Activated CD8-positive, alpha-beta memory T cell treated with anti-CD3 and anti-CD28 coated beads, Interleukin-2, amount 50 U/mL, for 24 hours (primary cell): ENCODE data around the gene ADARB2.

ENCODE experiments used
- DNase-seq: peaks from one replicate; pipeline ENCODE4 v3.0.0-alpha.2; 2020; ENCODE audit errors: extremely low read depth

Gene ADARB2

GRCh38 chr10:1571587-1572237, 165.6 kb downstream of the ADARB2 start:
- DNase-seq, result no peak

DNA sequence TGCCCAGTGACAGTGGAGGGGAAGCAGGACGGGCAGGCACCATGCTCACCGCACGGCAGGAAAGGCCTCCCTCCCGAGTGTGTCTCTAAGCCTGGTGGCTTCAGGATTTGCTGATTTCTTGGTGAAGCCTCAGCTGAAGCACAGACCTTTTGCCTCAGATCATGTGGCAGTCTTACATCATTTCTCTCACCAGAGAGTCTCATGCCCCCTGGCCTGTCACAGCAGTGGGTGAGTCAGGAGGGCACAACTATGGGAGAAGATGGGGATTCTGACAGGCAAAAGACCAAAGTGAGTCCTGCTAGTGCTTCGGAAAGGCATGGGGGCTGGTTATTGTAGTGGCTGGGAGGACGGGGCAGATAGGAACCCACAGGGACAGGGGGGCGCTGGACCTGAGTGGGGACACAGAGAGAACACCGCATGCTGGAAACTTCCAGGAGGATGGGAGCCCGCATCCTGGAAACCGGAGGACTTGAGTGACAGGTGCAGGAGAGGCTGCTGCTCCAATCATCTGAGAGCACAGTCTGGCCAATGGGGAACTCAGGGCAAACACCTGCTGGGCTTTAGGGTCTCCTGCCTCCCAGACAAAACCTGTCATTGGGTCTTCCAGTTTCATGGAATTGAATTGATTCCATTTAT, 166.8 kb downstream of the ADARB2 start:
- DNase-seq, result no peak

- DNase-seq, result no peak
Measured at GRCh38 chr10:1569208-1569607, 168.1 kb downstream of the ADARB2 start.

GRCh38 chr10:1567742-1568495, 169.4 kb downstream of the ADARB2 start:
- DNase-seq, result no peak

DNA sequence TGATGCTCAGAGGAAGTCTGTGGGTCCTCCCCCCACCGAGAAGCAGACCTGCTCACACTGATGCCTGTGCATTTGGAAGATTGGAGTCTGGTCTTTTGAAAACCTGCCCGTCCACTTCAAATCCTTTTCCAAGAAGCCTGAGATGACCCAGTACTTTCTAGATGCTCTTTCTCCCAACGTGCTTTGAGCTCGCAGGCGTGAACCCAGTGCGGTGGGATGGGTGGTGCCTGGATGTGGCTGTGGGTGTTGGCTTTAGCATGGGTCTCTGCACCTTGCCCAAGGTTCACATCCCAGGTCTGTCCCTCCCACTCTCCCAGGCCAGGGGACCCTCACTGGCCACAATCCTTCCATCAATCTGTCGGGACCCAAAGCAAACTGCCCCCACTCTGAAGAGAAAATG, 170.2 kb downstream of the ADARB2 start:
- no peak for DNase-seq

DNA sequence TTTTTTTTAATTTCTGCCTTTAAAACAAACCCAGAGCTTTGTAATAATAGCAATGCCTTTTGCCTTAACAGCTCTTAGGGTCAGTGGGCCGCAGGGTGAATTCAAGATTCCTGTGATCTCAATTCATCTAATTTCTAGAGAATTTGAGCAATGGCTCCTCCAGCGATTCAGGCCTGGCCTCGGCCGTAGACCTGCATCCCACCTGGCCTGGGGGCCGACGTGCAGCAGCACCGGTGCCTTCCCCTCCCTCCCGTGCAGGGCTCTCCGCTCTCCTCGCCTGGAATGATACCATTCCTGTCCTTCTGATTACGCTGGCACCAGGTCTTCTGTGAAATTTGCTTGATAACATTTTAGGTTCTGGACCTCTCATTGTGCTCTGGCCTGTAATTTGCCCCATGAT, 172.5 kb downstream of the ADARB2 start:
- DNase-seq, result no peak

GRCh38 chr10:1563028-1563427, 174.3 kb downstream of the ADARB2 start:
- no peak for DNase-seq

DNA sequence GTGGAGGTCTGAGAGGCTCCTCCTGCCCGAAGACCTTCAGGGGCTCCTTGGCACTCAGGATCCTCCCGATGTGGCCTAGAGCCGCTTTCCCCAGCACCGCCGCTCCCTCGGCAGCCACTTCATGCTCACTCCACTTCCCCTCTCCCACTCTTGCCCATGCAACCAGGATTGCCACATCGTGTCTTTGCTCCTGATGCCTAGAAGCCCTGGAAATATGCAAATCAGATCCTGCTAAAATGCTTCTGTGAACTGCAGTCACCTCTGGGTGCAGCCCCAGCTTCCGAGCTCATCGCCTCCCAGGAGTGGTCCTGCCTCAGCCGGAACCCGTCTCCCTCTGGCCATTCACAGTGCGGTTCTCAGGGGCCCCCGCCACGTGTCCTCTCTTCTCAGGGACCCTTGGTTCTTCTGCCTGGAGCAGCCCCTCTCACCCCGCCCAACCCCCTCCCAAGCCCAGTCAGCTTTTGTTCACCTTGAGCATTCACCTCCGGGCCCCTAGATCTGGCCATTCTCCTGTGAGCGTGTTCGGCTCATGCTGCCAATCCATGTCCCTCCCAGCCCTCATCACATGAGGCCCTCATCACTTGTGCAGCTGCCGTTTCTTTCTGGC, 175.5 kb downstream of the ADARB2 start:
- DNase-seq, result no peak

DNA sequence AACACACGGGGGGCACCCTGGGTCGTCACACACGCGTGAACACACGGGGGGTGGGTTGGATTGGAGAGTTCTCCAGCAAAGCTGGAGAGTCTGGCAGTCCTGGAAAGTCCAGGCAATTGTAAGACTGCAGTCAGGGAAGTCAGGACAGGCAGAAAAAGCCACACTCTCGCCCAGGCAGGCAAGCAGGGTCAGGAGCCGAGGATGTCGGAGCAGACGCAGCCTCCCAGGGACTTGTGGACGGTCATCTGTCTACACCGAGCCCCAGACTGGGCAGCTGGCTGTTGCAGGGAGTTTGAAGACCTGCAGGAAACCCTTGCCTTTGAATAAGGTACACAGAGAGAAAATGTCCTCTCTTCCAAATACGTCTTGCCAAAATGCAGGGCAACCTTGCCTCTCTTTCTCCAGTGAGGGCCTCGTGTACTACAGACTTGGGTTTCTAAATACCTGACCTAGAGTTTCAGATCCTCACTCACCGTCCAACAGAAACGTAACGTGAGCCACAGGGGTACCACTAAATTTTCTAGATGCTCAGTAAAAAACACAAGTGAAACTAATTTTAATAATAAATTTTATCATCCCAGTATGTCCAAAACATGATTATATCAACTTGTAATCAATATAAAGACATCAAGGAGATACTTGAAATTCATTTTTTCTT, 176.7 kb downstream of the ADARB2 start:
- no peak for DNase-seq

DNA sequence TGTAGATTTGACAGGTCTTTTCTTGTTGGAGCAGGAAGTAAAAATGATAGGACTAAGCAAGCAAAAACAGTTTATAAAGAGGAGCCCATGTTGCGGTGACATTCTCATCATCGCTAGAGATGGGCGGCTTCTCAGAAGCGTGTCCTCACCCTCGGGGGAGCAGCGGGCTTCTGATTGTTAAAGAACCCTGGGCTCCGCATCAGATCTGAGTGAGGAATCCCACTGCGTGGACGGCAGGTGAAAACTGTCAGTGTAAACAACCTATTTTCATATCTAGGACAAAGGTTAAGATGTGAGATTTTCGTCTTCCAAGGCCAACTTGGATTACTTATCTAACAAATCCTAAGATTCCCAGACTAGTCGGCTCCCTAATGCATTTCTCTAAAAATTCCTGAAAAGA, 177.6 kb downstream of the ADARB2 start:
- no peak for DNase-seq

- no peak for DNase-seq
Measured at GRCh38 chr10:1559311-1559710, 178.0 kb downstream of the ADARB2 start.

GRCh38 chr10:1558906-1559305, 178.4 kb downstream of the ADARB2 start:
- DNase-seq, result no peak

DNA sequence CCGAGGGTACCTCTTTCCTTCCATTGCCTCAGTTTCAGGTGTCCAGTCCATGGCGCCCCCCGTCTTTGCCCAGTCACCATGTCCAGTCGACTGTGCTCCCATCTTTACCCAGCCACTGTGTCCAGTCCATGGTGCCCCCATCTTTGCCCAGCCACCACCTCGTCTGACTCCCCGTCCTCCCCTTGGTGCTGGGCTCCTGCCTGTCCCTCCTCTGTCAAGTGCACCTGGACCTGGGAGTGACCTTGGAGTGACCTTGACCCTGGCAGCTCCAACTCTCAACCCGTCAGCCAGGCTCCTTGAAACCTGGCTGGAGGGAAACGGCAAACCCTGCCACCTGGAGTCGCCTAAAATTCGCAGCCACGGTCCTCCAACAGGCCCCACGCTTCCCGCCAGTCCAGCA, 180.2 kb downstream of the ADARB2 start:
- no peak for DNase-seq

- no peak for DNase-seq
Measured at GRCh38 chr10:1556496-1556895, 180.8 kb downstream of the ADARB2 start.

DNA sequence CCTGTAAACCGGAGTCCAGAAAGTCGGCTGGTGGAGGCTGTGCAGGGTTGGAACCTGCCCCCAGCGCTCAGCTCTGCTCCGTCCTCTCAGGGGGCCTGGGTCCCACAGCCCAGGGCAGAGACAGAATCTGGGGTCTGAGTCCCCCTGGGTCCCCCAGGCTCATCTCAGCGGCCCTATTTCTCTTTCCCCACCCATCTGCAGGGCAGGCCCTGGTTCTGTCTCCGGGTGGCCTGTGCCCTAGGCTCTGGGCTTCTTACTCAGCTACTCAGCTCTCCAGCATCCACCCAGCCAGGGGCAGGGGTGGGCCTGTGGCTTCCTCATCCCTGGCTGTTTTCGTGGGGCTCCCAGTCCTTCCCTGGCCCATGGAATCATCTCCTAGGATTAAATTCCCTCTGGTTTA, 183.4 kb downstream of the ADARB2 start:
- DNase-seq, result no peak

DNA sequence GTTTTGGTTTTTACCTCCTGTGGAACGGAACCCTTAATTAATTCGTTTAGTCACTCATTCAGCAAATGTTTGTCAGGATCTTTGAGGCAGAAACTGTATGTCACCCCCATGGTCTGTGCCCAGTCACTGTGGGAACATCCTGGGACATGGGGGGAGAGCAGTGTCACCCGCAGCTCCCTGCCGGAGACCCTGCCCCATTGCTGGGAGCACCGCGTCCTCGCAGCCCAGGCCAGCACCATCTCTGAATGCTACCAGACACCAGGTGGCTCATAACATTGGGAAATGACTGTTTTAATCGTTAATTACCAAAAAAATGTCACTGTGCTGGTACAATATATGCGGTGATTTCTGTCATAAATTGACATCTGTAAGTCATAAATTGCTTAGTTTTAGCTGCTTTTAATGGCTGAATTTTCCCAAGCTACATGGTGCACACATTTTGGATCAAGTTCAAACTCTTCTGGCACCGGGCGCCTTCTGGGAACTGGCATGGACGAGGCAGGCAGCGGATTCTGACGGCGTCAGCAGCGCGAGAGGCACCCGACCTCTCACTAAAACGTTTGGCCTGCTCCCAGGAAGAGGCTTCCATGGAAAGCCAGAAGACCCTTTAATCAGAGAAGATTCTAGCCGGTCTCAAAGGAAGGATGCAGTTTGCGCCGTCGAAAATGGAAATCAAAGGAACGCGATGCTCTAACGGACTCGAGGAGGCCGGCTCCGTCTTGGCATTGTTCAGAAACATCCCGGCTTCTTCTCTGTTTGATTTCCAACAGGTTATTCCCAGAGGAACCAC, 184.2 kb downstream of the ADARB2 start:
- DNase-seq, result no peak

DNA sequence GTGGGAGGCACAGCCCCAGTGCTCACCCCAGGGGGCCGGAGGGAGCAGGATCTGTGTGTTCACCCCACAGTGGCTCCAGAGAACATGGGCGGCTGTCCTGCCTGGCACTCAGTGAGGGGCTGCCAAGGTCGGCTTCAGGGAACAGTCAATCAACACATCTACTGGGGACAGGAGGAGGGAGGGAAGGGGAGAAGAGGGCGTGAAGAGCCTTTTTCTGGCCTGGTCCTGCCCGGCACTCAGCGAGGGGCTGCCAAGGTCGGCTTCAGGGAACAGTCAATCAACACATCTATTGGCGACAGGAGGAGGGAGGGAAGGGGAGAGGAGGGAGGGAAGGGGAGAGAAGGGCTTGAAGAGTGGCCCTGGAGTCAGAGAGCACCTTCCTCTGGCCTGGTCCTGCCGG, 184.9 kb downstream of the ADARB2 start:
- DNase-seq, result no peak

GRCh38 chr10:1551636-1552338, 185.5 kb downstream of the ADARB2 start:
- DNase-seq, result no peak

- DNase-seq, result no peak
Measured at GRCh38 chr10:1550616-1551015, 186.7 kb downstream of the ADARB2 start.

- DNase-seq, result no peak
Measured at GRCh38 chr10:1550291-1550595, 187.1 kb downstream of the ADARB2 start.
